Activated CD4-positive, CD25-positive, alpha-beta regulatory T cell treated with anti-CD3 and anti-CD28 coated beads, Interleukin-2, amount 50 U/mL, for 72 hours (primary cell): ENCODE data around the gene DPAGT1.
"Not testable (repeated sequence)": the region's sequence is repeated elsewhere in the genome, so short reads cannot be mapped to it uniquely, and the experiment has no call there.

Experiments
- DNase-seq: peaks from one replicate; pipeline ENCODE4 v3.0.0; 2021

DPAGT1 gene

DNA sequence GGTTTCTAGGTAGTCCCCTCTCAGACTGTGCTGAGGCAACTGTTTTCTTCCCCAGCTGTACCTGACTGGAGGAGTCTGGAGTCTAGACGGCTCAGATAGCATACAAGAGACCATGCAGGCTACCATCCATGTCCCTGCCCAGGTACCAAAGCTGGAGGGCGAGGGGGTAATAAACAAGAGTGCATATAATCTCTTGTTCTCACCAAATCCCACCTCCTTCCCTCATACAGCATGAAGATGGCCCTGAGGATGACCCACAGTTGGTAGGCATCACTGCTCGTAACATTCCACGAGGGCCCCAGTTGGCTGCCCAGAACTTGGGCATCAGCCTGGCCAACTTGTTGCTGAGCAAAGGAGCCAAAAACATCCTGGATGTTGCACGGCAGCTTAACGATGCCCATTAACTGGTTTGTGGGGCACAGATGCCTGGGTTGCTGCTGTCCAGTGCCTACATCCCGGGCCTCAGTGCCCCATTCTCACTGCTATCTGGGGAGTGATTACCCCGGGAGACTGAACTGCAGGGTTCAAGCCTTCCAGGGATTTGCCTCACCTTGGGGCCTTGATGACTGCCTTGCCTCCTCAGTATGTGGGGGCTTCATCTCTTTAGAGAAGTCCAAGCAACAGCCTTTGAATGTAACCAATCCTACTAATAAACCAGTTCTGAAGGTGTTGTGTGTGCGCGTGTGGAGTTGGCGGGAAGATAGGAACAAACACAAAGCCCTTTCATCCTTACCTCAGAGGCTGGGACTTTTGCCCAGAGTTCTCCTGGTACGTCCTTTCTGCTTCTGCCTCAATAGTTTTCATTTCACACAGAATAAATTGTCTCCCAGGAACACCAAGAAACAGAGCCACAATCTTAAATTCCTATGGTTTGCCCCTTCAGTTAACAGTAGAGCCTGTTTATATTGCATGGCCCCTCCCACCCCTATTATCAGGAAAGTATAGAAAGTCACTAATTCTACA lies 8.5 kb downstream of the DPAGT1 start:
- DNase-seq = no peak

DNA sequence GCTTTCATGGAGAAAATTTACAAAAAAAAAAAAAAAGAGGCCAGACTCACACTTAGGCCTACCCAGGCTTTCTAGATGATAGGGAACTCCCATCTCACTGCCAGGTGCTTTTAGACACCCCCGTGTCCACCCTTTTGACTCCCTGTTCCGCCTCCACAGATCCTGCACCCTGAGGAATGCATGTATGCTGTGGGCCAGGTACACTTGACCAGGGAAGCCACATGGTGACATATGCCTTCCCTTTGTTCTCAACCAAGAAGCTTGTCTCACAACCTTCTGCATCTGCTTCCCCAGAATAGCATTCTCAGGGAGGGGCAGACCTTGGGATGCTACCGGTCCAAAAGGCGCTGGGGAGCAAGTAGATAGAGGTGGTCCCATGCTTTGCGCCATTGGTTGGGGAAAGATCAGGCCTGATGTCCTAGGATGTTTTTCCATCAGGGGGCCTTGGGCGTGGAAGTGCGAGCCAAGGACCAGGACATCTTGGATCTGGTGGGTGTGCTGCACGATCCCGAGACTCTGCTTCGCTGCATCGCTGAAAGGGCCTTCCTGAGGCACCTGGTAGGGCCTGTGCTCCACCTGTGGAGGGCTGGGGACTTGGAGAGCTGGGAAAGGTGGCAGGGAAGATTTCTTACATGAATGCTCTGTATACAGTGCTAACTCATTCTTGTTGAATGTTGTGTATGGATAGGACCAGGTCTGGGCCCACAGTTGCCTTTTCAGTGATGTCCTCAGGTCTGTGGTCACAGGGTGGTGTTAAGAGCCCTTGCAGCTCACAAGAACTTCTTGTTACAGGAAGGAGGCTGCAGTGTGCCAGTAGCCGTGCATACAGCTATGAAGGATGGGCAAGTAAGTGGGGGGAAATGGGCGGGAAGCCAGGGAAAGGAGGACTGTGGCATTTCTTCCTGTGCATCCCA lies 9.4 kb downstream of the DPAGT1 start:
- no peak for DNase-seq

GRCh38 chr11:119091178-119091577 lies 10.5 kb downstream of the DPAGT1 start:
- DNase-seq = no peak

DNA sequence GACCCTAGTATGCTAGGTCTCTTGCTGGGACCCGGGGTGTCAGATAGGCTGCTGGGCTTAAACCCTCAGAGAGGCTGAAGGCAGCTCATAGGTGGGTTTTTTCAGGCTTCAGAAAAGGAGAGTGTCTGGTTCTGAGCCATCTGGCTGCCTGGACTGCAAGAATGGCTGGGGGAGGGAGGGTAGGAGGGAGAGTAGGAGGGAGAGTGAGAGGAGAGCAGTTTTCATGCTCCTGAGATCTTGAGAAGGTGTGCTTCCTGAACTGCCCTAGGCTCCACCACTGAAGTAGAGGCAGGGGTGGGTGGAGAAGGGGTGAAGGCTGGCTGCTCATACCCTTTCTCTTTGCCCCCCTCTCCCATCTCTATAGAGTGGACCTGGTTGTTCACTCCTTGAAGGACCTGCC lies 12.3 kb downstream of the DPAGT1 start:
- DNase-seq = no peak

- no peak for DNase-seq
Measured at GRCh38 chr11:119088406-119088805, 13.2 kb downstream of the DPAGT1 start.

GRCh38 chr11:119087747-119088241 lies 13.9 kb downstream of the DPAGT1 start:
- no peak for DNase-seq

GRCh38 chr11:119087123-119087522 lies 14.5 kb downstream of the DPAGT1 start:
- no peak for DNase-seq

- no peak for DNase-seq
Measured at GRCh38 chr11:119085437-119085847, 16.2 kb downstream of the DPAGT1 start.

DNA sequence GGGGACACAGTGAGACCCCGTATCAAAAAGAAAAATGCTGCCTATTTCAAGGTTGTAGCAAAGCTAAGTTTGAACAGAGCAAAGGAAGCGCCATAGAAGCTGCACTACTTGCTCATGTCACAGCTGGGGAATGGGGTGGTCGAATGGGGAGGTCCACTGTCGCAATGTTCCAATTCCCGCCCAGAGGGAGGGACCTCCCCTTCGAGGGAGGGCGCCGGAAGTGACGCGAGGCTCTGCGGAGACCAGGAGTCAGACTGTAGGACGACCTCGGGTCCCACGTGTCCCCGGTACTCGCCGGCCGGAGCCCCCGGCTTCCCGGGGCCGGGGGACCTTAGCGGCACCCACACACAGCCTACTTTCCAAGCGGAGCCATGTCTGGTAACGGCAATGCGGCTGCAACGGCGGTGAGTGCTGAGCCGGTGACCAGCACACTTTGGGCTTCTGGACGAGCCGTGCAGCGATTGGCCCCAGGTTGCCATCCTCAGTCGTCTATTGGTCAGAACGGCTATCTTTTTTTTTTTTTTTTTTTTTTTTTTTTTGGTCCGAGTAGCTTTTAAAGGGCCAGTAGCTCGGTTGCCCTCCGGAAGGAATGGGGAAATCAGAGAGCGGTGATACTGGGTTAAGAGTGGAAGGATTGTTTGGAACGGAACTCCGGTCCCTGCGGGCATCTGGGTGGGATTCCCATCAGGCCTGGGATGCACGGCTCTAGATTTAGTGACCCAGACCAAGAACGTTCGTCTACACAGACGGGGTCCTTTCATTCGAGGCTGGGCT lies 16.8 kb downstream of the DPAGT1 start, which contains the start of gene HMBS:
TSS of gene HMBS (plus strand) at position 219 of the 774 bp plus-strand sequence. CDS start at position 372, 153 bp downstream.
- DNase-seq = peak; percentile 89

- DNase-seq = no peak
Measured at GRCh38 chr11:119081682-119082260, 19.9 kb downstream of the DPAGT1 start.

DNA sequence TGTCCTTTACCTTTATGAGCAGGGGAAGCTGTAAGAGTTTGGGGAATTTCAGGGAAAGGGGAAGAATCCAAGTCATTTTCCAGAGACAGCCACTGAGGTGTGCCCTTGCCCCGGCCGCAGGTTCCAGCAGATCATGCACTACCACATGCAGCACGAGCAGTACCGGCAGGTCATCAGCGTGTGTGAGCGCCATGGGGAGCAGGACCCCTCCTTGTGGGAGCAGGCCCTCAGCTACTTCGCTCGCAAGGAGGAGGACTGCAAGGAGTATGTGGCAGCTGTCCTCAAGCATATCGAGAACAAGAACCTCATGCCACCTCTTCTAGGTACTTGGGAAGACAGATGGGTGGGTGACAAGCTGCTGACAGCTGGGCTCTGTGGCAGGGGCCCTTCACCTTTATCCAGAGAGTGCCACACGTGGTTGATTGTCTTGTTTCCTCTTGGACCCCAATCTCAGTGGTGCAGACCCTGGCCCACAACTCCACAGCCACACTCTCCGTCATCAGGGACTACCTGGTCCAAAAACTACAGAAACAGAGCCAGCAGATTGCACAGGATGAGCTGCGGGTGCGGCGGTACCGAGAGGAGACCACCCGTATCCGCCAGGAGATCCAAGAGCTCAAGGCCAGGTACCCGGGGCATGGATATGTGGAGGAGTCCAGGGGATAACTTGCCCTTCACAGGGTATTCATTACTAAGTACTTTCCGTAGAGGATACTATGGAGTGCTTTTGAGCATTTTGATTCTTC lies 22.8 kb downstream of the DPAGT1 start:
- DNase-seq = no peak

DNA sequence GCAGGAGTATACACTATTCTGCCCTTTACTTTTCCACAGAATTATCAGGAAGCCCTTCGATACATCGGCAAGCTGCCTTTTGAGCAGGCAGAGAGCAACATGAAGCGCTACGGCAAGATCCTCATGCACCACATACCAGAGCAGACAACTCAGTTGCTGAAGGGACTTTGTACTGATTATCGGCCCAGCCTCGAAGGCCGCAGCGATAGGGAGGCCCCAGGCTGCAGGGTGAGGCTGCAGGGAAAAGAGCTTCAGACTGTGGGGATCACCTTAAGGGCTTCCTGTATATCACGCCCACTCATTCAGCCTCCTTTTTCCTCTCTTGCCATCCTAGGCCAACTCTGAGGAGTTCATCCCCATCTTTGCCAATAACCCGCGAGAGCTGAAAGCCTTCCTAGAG lies 23.8 kb downstream of the DPAGT1 start:
- DNase-seq = no peak

DNA sequence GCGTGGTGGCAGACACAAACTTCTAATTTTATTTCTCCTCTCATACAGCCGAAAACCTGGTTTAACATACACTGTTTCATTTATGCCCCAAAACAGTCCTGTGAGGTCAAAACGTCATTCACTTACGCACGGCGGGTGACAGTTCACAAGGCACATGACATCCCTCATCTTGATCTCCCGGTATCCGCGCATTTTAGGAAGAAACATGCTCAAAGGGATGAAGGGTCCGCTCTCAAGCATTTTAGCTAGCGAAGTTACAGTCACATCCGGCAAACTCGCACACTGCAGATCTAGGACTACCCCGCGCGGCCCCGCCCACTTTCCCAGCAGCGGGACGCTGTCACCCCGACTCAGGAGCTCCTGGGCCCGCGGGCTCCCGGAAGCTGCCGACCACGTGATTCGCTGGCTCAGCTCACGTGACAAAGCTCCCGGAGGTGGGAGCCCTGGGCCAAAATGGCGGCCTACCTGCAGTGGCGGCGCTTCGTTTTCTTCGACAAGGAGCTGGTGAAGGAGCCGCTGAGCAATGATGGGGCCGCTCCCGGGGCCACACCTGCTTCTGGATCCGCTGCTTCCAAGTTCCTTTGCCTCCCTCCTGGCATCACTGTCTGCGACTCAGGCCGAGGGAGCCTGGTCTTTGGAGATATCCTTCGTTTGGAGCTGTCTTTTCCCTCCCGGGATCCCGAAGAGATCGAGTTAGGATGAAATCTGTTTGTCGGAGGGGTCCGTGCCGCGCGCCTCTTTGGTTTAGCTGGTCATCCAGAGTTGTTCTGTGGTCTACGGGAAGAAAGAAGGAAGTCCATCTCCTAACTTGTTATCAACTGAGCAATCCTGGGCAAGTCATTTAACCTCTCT lies 34.1 kb downstream of the DPAGT1 start, which contains the start of gene VPS11:
TSS of gene VPS11 (plus strand) at position 448 of the 852 bp plus-strand sequence. CDS start at position 454, 6 bp downstream.
- DNase-seq = peak; percentile 97

DNA sequence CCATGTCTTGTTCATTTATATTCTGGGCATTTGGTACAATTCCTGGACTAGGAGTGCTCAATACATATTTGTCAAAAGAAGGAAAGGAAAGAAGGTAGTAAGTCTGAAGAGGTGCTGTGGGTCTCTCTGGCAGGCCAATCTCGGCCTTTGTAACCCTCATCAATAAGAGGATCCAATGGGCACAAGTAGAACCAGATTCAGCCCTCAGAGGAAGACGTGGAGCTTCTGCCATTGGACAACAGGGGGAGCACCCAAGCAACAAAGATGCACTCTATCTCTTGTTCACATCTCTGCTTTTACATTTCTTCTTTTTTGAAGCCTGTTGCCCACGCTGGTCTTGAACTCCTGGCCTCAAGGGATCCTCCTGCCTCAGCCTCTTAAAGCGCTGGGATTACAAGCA lies 36.3 kb downstream of the DPAGT1 start:
- no peak for DNase-seq

GRCh38 chr11:119062779-119063178 lies 38.9 kb downstream of the DPAGT1 start:
- no peak for DNase-seq

GRCh38 chr11:119061256-119061655 lies 40.4 kb downstream of the DPAGT1 start:
- no peak for DNase-seq

- DNase-seq = not testable (repeated sequence)
Measured at GRCh38 chr11:119059128-119059527, 42.5 kb downstream of the DPAGT1 start.

DNA sequence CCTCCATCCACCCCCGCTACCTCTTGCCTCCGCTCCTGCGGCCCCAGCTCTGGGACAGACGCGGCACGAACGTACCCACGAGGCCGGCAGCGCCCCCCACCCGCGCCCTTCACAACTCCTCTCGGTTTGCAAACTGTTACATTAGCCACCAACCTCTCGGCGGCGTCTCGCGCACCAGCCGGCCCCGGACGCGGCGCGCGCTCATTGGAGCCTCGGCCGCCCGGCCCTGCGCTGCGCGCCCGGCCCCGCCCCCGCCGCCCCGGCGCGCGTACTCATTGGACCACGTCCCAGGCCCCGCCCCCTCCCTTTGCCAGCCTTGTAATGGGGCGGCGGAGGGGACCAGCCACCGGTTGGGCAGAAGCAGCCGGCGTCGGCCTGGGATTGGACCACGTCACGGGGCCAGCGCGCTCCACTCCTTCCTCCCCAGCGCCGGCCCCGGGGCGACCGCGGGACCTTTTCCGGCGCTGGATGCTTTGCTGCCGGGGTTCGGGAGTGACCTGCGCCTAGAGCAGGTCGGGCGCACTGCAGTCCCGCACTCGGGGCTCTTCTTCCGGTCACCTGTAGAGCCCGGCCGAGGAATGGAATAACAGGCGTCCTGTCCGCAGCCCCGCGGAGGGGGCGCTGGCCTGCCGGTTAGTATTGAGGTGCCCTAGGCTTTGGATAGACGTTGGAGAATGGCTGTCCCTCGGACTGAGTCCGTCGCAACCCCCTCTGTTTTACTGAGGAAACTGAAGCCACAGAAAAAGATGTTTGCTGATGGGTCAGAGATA lies 44.5 kb downstream of the DPAGT1 start, which contains the start of gene HYOU1:
TSS of gene HYOU1 (minus strand) at position 206 of the 770 bp plus-strand sequence. CDS start 1,045 bp downstream, outside the sequence.
- peak; percentile 99 for DNase-seq

- peak; percentile 40 for DNase-seq
Measured at GRCh38 chr11:119056421-119056999, 45.1 kb downstream of the DPAGT1 start.
